HCT116 (cell line): ENCODE results near the gene DHPS.

Experiments
- CEBPB ChIP-seq: IDR thresholded peaks from 2 replicates; pipeline ENCODE4 v1.6.1; 2012; ENCODE audit warnings: low read depth
- EZH2phosphoT487 ChIP-seq: fragments of 200-600 bp; IDR thresholded peaks from 2 replicates; pipeline ENCODE4 v1.6.1; 2018; ENCODE audit warnings: antibody characterized with exemption, borderline replicate concordance
- JUND ChIP-seq: IDR thresholded peaks from 2 replicates; pipeline ENCODE4 v1.6.1; 2012
- YY1 ChIP-seq: IDR thresholded peaks from 2 replicates; pipeline ENCODE4 v1.6.1; 2011; ENCODE audit warnings: low read length, low read depth, moderate library complexity, mild to moderate bottlenecking; ENCODE audit not compliant: insufficient replicate concordance; ENCODE audit errors: extremely low read depth
- TF ChIP-seq, protein P1 (sequence below), 3 experiments: fragments of 200-600 bp in 1 of 3; sonication (generic) in 1 of 3; IDR thresholded peaks in 2 of 3; conservative IDR thresholded peaks in 1 of 3; 2 replicates each; pipeline ENCODE4 v1.5.1; 2012 to 2017; ENCODE audit warnings: low read depth in 2 of 3, low read length in 2 of 3, antibody characterized with exemption in 1 of 3, borderline replicate concordance in 1 of 3, control low read depth in 1 of 3, mild to moderate bottlenecking in 1 of 3, mixed read lengths in 1 of 3, mixed run types in 1 of 3, moderate library complexity in 1 of 3; ENCODE audit not compliant: insufficient read depth in 1 of 3

- TF ChIP-seq EZH2phosphoT487 = no peak
- no peak for TF ChIP-seq JUND
- TF ChIP-seq YY1 = no peak
- no peak for TF ChIP-seq CEBPB
- TF ChIP-seq, protein P1, sequence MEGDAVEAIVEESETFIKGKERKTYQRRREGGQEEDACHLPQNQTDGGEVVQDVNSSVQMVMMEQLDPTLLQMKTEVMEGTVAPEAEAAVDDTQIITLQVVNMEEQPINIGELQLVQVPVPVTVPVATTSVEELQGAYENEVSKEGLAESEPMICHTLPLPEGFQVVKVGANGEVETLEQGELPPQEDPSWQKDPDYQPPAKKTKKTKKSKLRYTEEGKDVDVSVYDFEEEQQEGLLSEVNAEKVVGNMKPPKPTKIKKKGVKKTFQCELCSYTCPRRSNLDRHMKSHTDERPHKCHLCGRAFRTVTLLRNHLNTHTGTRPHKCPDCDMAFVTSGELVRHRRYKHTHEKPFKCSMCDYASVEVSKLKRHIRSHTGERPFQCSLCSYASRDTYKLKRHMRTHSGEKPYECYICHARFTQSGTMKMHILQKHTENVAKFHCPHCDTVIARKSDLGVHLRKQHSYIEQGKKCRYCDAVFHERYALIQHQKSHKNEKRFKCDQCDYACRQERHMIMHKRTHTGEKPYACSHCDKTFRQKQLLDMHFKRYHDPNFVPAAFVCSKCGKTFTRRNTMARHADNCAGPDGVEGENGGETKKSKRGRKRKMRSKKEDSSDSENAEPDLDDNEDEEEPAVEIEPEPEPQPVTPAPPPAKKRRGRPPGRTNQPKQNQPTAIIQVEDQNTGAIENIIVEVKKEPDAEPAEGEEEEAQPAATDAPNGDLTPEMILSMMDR (IDR thresholded peaks at IDR 0.05 in 2 of 3, conservative IDR thresholded peaks at IDR 0.05 in 1 of 3; ENCODE audit: borderline replicate concordance in 1 of 3, insufficient read depth in 1 of 3, low read depth in 2 of 3, low read length in 2 of 3) = no peak
Measured at GRCh38 chr19:12642506-12642905, 39.2 kb downstream of the DHPS start.
